ENCODE data around the gene CHCHD6.

Gene CHCHD6

DNA sequence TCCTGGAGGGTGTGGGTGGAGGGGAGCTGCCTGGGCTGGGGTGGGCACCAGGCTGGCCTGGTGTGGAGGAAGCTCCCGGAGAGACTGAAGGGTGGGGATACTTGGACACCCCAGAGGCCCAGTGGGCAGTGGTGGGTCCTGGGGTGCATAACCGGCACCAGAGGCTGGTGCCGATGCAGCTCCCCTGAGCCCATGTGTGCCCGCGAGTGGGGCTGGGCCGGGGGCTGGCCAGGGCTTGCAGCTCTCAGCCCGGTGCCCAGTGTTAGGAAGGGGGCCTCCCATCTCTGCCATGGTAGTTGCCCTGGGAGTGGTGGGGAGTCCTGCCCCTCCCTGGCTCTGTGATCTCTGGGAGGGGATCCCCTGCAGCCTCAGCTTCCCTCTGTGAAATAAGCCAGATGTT is 288.2 kb downstream of the CHCHD6 start:
- Histone ChIP-seq H3K4me3 (ENCODE audit: low read length) (no peak overlapping the region), H3K27ac (ENCODE audit: low read length) (no peak overlapping the region), H3K9me3 (ENCODE audit: control insufficient read depth, low read depth, low read length) (no peaks in the 10 kb centered on the region), H3K27me3 (ENCODE audit: control insufficient read depth, insufficient read depth, low read length) (no peaks in the 10 kb centered on the region), H3K4me1 (ENCODE audit: control insufficient read depth, low read depth, low read length) (no peaks in the 10 kb centered on the region), H3K9ac (ENCODE audit: low read length) (no peak overlapping the region), H3K36me3 (ENCODE audit: control insufficient read depth, low read depth, low read length) (peaks cover 21% of the 10 kb centered on the region)

DNA sequence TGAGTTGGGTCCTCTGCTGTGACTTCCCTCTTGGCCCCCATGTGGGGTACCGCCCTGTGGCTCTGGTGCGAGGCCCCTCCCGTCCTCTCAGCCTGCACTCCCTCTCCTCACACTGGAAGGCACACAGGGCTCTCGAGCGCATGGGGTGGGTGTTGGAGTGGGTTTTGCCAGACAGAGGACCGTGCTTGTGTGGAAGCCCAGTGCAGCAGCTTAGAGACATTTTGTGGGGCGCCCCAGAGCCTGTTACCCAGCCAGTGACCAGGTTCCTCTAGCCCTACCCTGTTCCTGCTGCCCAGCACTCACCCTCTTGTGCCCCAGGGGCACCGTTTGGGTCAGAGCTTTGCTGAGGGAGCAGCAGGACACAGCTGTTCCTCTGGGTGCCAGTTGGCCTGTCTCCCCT is 288.7 kb downstream of the CHCHD6 start:
- H3K27ac ChIP-seq (ENCODE audit: low read length), result no peak overlapping the region
- no peaks in the 10 kb centered on the region for H3K27me3 ChIP-seq (ENCODE audit: control insufficient read depth, insufficient read depth, low read length)
- no peaks in the 10 kb centered on the region for H3K4me1 ChIP-seq (ENCODE audit: control insufficient read depth, low read depth, low read length)
- no peak overlapping the region for H3K9ac ChIP-seq (ENCODE audit: low read length)
- H3K9me3 ChIP-seq (ENCODE audit: control insufficient read depth, low read depth, low read length), result no peaks in the 10 kb centered on the region
- no peak overlapping the region for H3K4me3 ChIP-seq (ENCODE audit: low read length)
- peaks cover 21% of the 10 kb centered on the region for H3K36me3 ChIP-seq (ENCODE audit: control insufficient read depth, low read depth, low read length)

DNA sequence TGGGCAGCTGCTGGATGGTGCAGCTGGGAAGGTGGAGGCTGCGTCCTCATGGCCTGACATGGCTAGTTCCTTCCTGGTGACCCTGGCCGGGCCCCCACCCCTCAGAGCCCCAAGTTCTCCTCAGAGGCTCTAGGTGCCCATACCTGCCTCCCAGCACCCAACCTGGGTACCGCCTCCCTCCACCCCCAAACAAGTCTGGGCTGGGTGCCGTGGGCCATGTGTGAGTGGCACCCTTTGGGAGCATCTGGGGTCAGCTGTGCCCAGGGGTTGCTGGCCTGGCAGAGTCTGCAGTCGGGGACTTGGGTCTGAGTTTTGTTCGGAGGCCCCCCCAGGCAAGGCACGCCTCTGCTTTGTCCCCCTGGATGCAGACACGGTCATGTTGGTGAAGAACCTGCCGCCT is 289.4 kb downstream of the CHCHD6 start:
- Histone ChIP-seq H3K9me3 (ENCODE audit: control insufficient read depth, low read depth, low read length) (no peaks in the 10 kb centered on the region), H3K36me3 (ENCODE audit: control insufficient read depth, low read depth, low read length) (peaks cover 21% of the 10 kb centered on the region), H3K4me3 (ENCODE audit: low read length) (no peak overlapping the region), H3K27me3 (ENCODE audit: control insufficient read depth, insufficient read depth, low read length) (no peaks in the 10 kb centered on the region), H3K27ac (ENCODE audit: low read length) (no peak overlapping the region), H3K4me1 (ENCODE audit: control insufficient read depth, low read depth, low read length) (no peaks in the 10 kb centered on the region), H3K9ac (ENCODE audit: low read length) (no peak overlapping the region)

DNA sequence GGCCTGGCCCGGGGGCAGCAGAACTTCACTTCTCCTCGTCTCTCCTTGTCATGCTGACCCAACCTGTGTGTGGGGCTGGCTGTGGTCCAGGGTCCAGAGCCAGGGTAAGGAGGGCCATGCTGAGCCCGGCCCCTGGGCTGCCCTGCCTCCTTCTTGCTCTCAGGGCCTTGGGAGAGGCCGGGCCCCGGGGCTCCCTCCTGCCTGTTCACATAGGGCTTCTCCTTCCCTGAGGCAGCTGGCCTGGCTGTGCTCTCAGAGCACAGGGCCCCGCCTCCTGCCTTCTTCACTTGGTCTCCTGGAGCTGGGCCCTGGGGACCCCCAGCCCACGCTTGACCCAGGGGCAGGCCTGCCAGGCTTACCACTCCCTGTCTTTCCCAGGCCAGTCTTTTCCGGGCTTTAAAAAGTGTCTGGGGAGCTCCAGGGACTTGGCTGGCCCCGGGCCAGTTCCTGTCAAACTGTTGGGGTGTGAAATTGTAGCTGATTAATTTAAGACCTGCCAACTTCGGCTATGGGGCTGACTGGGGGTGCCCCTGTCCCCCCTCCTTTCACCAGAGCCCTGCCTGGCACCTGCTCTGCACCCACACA is 290.7 kb downstream of the CHCHD6 start:
- peaks cover 12% of the 10 kb centered on the region for H3K36me3 ChIP-seq (ENCODE audit: control insufficient read depth, low read depth, low read length)
- H3K9ac ChIP-seq (ENCODE audit: low read length), result no peak overlapping the region
- H3K4me1 ChIP-seq (ENCODE audit: control insufficient read depth, low read depth, low read length), result no peaks in the 10 kb centered on the region
- H3K27ac ChIP-seq (ENCODE audit: low read length), result no peak overlapping the region
- H3K9me3 ChIP-seq (ENCODE audit: control insufficient read depth, low read depth, low read length), result no peaks in the 10 kb centered on the region
- no peak overlapping the region for H3K4me3 ChIP-seq (ENCODE audit: low read length)
- H3K27me3 ChIP-seq (ENCODE audit: control insufficient read depth, insufficient read depth, low read length), result no peaks in the 10 kb centered on the region

DNA sequence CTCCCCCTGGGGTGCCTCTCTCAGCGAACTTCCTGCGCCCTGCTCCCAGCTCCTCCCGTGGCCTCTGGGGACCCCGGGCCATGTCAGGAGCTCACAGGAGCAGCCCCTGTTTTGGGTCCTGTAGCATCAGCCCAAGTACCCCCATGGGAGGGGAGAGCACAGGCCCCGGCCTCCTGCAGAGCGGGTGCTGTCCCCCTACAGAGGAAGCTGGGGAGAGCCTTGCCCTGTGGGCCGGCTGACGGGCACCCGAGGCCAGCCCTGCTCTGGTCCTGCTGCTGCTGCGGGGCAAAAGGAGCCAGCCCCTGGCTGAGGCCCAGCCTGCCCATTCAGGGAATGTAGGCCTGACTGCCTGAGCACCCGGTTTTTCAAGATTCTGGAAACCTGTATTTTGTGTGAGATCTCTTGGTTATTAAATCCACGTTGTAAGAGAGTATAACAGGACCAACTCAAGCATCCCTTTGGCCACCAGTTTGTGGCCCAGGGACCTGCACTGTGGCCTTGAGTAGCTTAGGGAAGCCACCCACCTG is 291.3 kb downstream of the CHCHD6 start:
- no peaks in the 10 kb centered on the region for H3K27me3 ChIP-seq (ENCODE audit: control insufficient read depth, insufficient read depth, low read length)
- no peak overlapping the region for H3K27ac ChIP-seq (ENCODE audit: low read length)
- H3K9me3 ChIP-seq (ENCODE audit: control insufficient read depth, low read depth, low read length), result no peaks in the 10 kb centered on the region
- no peak overlapping the region for H3K9ac ChIP-seq (ENCODE audit: low read length)
- H3K4me3 ChIP-seq (ENCODE audit: low read length), result no peak overlapping the region
- H3K4me1 ChIP-seq (ENCODE audit: control insufficient read depth, low read depth, low read length), result no peaks in the 10 kb centered on the region
- peaks cover 8% of the 10 kb centered on the region for H3K36me3 ChIP-seq (ENCODE audit: control insufficient read depth, low read depth, low read length)

DNA sequence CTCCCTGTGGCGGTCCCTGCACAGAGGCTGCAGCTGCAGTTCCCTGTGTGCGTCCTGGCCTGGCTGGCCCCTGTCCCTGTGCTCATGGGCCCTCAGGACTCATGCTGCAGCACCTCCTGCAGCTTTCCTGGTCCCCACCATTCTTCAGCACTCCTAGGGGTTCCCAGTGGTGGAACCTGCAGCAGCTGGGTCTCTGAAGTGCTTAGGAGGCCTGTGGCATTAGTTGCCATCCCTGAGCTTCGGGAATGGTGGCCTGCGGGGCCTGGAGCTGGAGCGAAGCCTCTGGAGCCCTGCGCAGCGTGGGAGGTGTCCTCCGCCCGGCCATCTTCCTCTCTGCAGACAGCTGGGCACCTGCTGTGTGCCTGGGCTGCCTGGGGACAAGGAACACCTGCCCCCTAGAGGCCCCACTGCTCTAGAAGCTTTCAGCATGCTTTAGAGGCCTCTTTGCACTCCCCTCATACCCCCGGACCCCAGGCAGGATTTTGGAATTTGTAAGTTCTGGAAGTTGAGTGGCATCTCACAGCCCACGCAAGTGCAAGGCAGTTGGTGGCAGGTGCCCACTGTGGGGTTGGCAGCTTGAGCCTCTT is 292.0 kb downstream of the CHCHD6 start:
- H3K36me3 ChIP-seq (ENCODE audit: control insufficient read depth, low read depth, low read length), result peaks cover 8% of the 10 kb centered on the region
- H3K9ac ChIP-seq (ENCODE audit: low read length), result no peak overlapping the region
- peaks cover under 1% of the 10 kb centered on the region for H3K4me1 ChIP-seq (ENCODE audit: control insufficient read depth, low read depth, low read length)
- no peaks in the 10 kb centered on the region for H3K9me3 ChIP-seq (ENCODE audit: control insufficient read depth, low read depth, low read length)
- no peaks in the 10 kb centered on the region for H3K27me3 ChIP-seq (ENCODE audit: control insufficient read depth, insufficient read depth, low read length)
- no peak overlapping the region for H3K27ac ChIP-seq (ENCODE audit: low read length)
- no peak overlapping the region for H3K4me3 ChIP-seq (ENCODE audit: low read length)

DNA sequence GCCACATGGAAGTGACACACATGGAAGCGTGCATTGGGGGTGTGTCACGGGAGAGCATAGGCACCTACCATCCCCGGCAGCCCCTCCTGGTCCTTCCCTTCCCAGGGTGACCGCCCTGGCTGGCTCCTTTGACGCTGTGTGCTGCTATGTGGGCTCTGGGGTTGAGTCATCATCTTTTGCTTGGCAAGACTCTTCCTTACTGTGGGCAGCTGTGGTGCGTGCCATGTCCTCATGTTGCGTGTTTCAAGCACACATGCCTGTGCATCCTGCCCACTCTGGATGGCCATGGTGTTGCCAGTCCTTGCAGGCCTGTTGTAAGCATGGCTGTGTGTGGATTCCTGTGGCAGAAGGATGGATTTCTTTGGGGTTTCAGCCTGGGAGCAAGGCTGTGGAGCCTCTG is 292.9 kb downstream of the CHCHD6 start:
- Histone ChIP-seq H3K27ac (ENCODE audit: low read length) (no peak overlapping the region), H3K9me3 (ENCODE audit: control insufficient read depth, low read depth, low read length) (no peaks in the 10 kb centered on the region), H3K36me3 (ENCODE audit: control insufficient read depth, low read depth, low read length) (peaks cover 8% of the 10 kb centered on the region), H3K4me1 (ENCODE audit: control insufficient read depth, low read depth, low read length) (peaks cover 9% of the 10 kb centered on the region), H3K4me3 (ENCODE audit: low read length) (no peak overlapping the region), H3K27me3 (ENCODE audit: control insufficient read depth, insufficient read depth, low read length) (no peaks in the 10 kb centered on the region), H3K9ac (ENCODE audit: low read length) (no peak overlapping the region)

DNA sequence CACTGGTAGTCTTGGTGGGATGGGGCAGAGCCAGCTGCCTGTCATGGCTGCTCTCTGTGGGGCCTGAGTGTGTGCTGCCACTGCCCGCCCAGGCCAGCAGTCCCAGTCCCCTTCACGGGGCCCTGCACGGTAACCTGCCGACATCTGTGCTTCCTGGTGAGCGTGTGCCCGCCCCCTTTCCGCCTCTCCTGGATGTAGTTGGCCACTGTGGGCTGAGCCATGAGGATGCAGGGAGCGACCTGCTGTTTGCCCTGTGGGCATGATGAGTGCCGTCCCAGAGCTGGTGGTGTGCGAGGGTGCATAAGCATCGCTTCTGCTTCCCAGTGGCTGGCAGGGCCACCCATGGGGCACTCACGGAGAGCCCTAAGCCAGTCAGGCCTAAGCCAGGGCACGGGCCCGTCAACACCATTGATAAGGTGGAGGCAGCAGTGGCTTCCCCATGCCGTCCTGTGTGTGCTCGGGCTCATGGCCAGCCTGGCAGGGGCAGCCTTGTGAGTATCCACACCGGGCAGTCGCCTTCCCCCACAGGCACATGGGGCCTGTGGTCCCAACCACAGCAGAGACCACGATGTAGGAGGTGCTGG is 293.5 kb downstream of the CHCHD6 start:
- Histone ChIP-seq H3K9ac (ENCODE audit: low read length) (no peak overlapping the region), H3K36me3 (ENCODE audit: control insufficient read depth, low read depth, low read length) (peaks cover 8% of the 10 kb centered on the region), H3K9me3 (ENCODE audit: control insufficient read depth, low read depth, low read length) (no peaks in the 10 kb centered on the region), H3K27me3 (ENCODE audit: control insufficient read depth, insufficient read depth, low read length) (no peaks in the 10 kb centered on the region), H3K27ac (ENCODE audit: low read length) (no peak overlapping the region), H3K4me3 (ENCODE audit: low read length) (no peak overlapping the region), H3K4me1 (ENCODE audit: control insufficient read depth, low read depth, low read length) (peaks cover 15% of the 10 kb centered on the region)

DNA sequence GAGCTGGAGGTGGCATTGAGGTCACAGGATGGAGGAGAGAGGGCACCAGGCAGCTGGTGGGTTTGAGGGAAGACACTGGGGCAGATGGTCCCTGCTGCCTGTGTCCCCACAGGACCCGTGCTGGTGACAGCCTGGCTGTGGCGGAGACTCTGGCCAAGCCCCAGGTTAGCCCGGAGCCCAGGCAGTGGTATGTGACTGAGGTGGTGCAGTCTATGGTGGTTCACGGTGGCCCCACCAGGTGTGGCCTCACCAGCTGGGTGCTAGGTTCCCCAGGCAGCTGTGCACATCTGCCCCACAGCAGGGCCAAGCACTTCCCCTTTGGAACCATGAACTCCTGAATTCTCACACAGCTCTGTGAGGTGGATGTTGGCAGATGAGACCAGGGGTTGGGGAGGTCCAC is 294.3 kb downstream of the CHCHD6 start:
- H3K4me3 ChIP-seq (ENCODE audit: low read length), result no peak overlapping the region
- H3K4me1 ChIP-seq (ENCODE audit: control insufficient read depth, low read depth, low read length), result peaks cover 18% of the 10 kb centered on the region
- no peak overlapping the region for H3K27ac ChIP-seq (ENCODE audit: low read length)
- H3K27me3 ChIP-seq (ENCODE audit: control insufficient read depth, insufficient read depth, low read length), result no peaks in the 10 kb centered on the region
- no peaks in the 10 kb centered on the region for H3K9me3 ChIP-seq (ENCODE audit: control insufficient read depth, low read depth, low read length)
- no peak overlapping the region for H3K9ac ChIP-seq (ENCODE audit: low read length)
- H3K36me3 ChIP-seq (ENCODE audit: control insufficient read depth, low read depth, low read length), result peaks cover 4% of the 10 kb centered on the region

DNA sequence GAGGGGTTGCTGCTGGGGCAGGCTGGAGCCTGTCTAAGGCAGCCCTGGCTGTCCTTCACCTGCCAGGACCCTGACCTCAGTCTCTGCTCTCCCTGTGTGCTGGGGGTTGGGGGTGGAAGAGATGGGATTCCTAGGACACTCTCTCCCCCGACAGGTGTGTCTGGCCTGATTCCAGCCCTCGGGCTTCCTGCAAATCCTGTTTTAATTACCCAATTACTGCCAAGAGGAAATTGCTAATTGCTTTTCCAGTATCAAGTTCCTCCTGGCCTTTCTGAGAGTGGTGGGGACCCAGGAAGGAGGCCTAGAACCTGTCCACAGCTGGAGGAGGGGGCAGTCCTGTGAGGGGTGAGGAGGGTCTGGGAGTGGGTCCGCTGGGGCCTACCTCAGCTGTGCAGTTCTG is 294.7 kb downstream of the CHCHD6 start:
- Histone ChIP-seq H3K27me3 (ENCODE audit: control insufficient read depth, insufficient read depth, low read length) (no peaks in the 10 kb centered on the region), H3K9ac (ENCODE audit: low read length) (no peak overlapping the region), H3K4me1 (ENCODE audit: control insufficient read depth, low read depth, low read length) (peaks cover 18% of the 10 kb centered on the region), H3K27ac (ENCODE audit: low read length) (no peak overlapping the region), H3K9me3 (ENCODE audit: control insufficient read depth, low read depth, low read length) (no peaks in the 10 kb centered on the region), H3K36me3 (ENCODE audit: control insufficient read depth, low read depth, low read length) (peaks cover 4% of the 10 kb centered on the region), H3K4me3 (ENCODE audit: low read length) (no peak overlapping the region)

DNA sequence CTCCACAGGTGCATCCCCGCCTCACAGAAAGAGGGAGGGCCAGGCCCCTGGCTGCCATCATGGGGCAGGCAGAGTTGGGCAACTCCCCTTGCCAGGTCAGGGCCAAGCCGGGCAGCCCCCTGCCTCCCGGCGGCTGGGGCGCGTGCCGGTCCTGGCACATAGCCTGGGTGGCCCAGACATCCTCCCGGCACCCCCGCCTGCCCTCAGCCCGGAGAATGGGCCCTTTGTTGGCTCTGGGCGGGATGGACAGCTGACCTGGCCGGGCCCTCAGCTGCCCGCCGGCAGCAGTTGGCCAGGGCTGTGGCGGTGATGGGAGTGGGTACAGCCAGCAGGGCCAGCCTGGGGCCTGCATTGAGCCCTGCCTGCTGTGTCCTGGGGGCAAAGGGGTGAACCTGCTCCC is 295.3 kb downstream of the CHCHD6 start:
- H3K9me3 ChIP-seq (ENCODE audit: control insufficient read depth, low read depth, low read length), result no peaks in the 10 kb centered on the region
- H3K27ac ChIP-seq (ENCODE audit: low read length), result no peak overlapping the region
- H3K36me3 ChIP-seq (ENCODE audit: control insufficient read depth, low read depth, low read length), result peaks cover 4% of the 10 kb centered on the region
- H3K9ac ChIP-seq (ENCODE audit: low read length), result no peak overlapping the region
- H3K4me3 ChIP-seq (ENCODE audit: low read length), result no peak overlapping the region
- H3K27me3 ChIP-seq (ENCODE audit: control insufficient read depth, insufficient read depth, low read length), result no peaks in the 10 kb centered on the region
- H3K4me1 ChIP-seq (ENCODE audit: control insufficient read depth, low read depth, low read length), result peaks cover 18% of the 10 kb centered on the region

DNA sequence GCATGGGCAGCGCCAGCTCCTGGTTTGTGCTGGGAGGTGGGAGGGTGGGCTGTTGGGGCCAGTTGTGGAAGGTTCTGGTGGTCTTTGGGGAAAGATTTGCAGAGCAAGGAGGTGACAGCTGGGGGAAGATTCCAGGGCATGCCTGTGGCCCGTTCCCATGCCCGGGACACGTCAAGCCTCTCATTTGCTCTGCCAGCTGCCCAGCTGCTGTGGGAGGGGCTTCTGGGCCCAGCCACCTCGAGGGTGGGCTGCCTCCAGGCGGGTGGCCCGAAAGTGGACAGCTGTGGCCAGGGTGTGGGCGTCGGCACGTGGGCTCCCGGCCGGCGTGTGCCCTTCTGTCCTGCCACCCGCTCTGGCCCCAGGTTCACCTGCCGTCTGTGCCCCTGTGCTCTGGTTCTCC is 296.1 kb downstream of the CHCHD6 start:
- Histone ChIP-seq H3K9me3 (ENCODE audit: control insufficient read depth, low read depth, low read length) (no peaks in the 10 kb centered on the region), H3K27me3 (ENCODE audit: control insufficient read depth, insufficient read depth, low read length) (no peaks in the 10 kb centered on the region), H3K27ac (ENCODE audit: low read length) (no peak overlapping the region), H3K9ac (ENCODE audit: low read length) (no peak overlapping the region), H3K36me3 (ENCODE audit: control insufficient read depth, low read depth, low read length) (peaks cover 4% of the 10 kb centered on the region), H3K4me1 (ENCODE audit: control insufficient read depth, low read depth, low read length) (peaks cover 18% of the 10 kb centered on the region), H3K4me3 (ENCODE audit: low read length) (no peak overlapping the region)
